Activated CD8-positive, alpha-beta memory T cell treated with anti-CD3 and anti-CD28 coated beads, Interleukin-2, amount 50 U/mL, for 1 hour (primary cell): Measurements from ENCODE around the gene MAJIN.
"Not testable (repeated sequence)": the region's sequence is repeated elsewhere in the genome, so short reads cannot be mapped to it uniquely, and the experiment has no call there.

Experiments used
- DNase-seq: peaks from one replicate; pipeline ENCODE4 v3.0.0-alpha.2; 2020; ENCODE audit errors: extremely low read depth

The MAJIN gene

GRCh38 chr11:64971421-64972233 is at the start of gene MAJIN:
MAJIN (minus strand) TSS chr11:64972108; CDS start chr11:64959405, 12,703 bp downstream.
- DNase-seq = peak; percentile 66

GRCh38 chr11:65021509-65021908 is 49.6 kb upstream of the MAJIN start:
- no peak for DNase-seq

- DNase-seq = no peak
Observed at GRCh38 chr11:65021003-65021402, 49.1 kb upstream of the MAJIN start.

GRCh38 chr11:65019824-65020223 is 47.9 kb upstream of the MAJIN start:
- DNase-seq = no peak

GRCh38 chr11:65017937-65018336 is 46.0 kb upstream of the MAJIN start:
- DNase-seq = no peak

GRCh38 chr11:65016705-65017104 is 44.8 kb upstream of the MAJIN start:
- DNase-seq = no peak

- no peak for DNase-seq
Observed at GRCh38 chr11:65014726-65015227, 42.9 kb upstream of the MAJIN start.

GRCh38 chr11:65013888-65014725 is 42.2 kb upstream of the MAJIN start, which contains the start of gene ARL2:
ARL2 (plus strand) TSS chr11:65014160; CDS start chr11:65014208, 48 bp downstream.
- peak; percentile 70 for DNase-seq

- peak; percentile 66 for DNase-seq
Observed at GRCh38 chr11:65013130-65013887, 41.4 kb upstream of the MAJIN start.

- DNase-seq = no peak
Observed at GRCh38 chr11:65008873-65009272, 37.0 kb upstream of the MAJIN start.

GRCh38 chr11:65008016-65008415 is 36.1 kb upstream of the MAJIN start:
- DNase-seq = no peak

GRCh38 chr11:65003968-65004367 is 32.1 kb upstream of the MAJIN start:
- DNase-seq = not testable (repeated sequence)

GRCh38 chr11:65003282-65003681 is 31.4 kb upstream of the MAJIN start:
- no peak for DNase-seq

- no peak for DNase-seq
Observed at GRCh38 chr11:65002706-65003105, 30.8 kb upstream of the MAJIN start.

- DNase-seq = no peak
Observed at GRCh38 chr11:64999478-64999877, 27.6 kb upstream of the MAJIN start.

- DNase-seq = no peak
Observed at GRCh38 chr11:64998690-64999431, 27.0 kb upstream of the MAJIN start.

GRCh38 chr11:64998141-64998540 is 26.2 kb upstream of the MAJIN start:
- no peak for DNase-seq

- no peak for DNase-seq
Observed at GRCh38 chr11:64996710-64997380, 24.9 kb upstream of the MAJIN start, which contains the start of gene BATF2. BATF2 (minus strand) TSS chr11:64996971; CDS start chr11:64996914, 57 bp downstream.

- no peak for DNase-seq
Observed at GRCh38 chr11:64996327-64996709, 24.4 kb upstream of the MAJIN start.

GRCh38 chr11:64994318-64994717 is 22.4 kb upstream of the MAJIN start:
- DNase-seq = no peak
